Stimulated activated CD4-positive, alpha-beta T cell treated with anti-CD3 and anti-CD28 coated beads, Interleukin-1b, Interleukin-23, amount 100 ng/mL, for 24 hours (primary cell): ENCODE measurements around the gene ERO1A.
"Not testable (repeated sequence)": the region's sequence is repeated elsewhere in the genome, so short reads cannot be mapped to it uniquely, and the experiment has no call there.

ENCODE experiments used
- DNase-seq, 4 experiments: peaks; one replicate each; pipeline ENCODE4 v3.0.0-alpha.2; 2020; ENCODE audit warnings: low read depth in 4 of 4, low spot score in 1 of 4

Gene ERO1A, protein sequence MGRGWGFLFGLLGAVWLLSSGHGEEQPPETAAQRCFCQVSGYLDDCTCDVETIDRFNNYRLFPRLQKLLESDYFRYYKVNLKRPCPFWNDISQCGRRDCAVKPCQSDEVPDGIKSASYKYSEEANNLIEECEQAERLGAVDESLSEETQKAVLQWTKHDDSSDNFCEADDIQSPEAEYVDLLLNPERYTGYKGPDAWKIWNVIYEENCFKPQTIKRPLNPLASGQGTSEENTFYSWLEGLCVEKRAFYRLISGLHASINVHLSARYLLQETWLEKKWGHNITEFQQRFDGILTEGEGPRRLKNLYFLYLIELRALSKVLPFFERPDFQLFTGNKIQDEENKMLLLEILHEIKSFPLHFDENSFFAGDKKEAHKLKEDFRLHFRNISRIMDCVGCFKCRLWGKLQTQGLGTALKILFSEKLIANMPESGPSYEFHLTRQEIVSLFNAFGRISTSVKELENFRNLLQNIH

DNA sequence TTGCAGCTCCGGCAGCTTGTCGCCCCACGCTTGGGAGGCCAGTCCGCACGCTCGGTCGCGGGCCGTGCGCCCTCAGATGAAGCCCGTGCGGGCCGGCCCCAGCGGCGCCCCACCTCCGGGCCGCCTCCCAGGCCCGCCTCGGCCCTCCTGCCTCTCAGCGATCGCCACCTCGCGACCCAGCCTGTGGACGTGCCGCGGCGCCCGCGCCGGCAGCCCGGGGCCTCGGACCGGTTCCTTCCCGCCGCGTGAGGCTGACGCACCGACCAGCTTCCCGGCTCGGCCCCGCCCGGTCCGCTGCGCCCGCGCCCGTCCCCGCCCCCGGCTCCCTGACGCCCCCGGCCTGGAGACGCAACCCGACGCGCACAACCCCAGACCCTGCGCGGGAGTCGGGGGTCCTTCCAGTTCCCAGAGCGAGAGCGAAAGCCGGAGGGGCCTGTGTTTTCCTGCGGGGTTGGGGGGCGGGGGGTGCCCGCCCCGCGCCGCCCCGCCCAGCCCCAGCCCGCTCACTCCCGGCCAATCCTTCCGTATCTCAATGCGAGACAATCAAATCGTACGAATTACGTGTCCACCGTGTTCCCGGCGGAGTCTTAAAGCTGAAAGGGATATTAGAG, at the start of gene ERO1A:
TSS of gene ERO1A (minus strand) at position 78 of the 611 bp plus-strand sequence. CDS start at position 1, 77 bp downstream.
- peak; percentile 26 to 72 (median 38) for DNase-seq

DNA sequence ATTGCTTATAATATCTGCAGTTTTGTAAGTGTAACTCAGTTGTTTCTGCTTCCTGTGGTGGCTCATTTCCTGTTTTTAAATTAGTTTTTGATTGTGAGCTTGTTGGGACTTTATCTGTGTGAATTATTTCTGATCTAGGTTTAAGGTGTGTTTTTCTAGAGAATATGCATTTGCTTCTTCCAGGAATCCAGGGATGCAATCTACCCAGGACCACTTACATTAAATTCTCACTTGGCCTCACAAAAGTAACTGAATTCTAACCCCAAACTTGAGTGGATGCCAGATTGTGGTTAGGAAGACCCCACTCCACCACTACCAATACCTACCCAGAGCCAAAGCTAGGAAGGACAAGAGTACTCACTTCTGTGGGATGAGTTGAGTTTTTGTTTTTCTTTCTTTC, 46.5 kb upstream of the ERO1A start:
- no peak for DNase-seq

DNA sequence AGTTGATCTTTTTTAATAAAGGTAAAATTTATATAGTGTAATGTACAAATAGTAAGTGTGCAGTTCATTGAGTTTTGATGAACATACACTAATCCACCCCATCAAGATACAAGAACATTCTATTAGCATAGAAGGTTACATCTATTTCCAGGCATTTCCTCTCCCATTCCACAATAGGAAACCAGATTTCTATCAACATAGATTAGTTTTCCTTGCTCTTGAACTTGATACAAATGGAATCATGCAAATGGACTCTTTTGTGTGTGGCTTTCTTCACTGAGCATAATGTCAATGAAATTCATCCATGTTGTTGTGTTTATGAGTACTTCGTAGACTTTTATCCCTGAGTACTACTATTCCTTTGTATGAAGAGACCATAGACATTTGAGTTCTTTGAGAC, 45.4 kb upstream of the ERO1A start:
- no peak for DNase-seq

DNA sequence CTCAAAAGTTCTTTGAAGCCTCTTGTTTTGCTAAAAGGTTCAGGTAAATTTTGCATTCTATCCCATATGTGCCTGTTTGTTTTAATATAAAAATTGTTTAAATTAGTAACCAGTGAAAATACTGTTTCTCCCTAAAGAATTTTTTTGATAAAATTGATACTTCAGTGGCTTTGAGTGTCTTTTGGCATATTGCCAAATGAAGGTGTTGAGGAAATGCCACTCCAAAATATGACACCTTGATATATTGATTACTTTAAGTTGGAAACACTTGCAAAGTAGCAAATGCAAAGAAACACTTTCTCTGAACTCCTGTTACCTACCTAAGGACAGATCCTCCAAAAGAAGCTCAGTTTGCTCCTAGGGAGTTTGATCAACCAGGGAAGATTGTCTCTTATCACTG, 43.1 kb upstream of the ERO1A start:
- no peak for DNase-seq

DNA sequence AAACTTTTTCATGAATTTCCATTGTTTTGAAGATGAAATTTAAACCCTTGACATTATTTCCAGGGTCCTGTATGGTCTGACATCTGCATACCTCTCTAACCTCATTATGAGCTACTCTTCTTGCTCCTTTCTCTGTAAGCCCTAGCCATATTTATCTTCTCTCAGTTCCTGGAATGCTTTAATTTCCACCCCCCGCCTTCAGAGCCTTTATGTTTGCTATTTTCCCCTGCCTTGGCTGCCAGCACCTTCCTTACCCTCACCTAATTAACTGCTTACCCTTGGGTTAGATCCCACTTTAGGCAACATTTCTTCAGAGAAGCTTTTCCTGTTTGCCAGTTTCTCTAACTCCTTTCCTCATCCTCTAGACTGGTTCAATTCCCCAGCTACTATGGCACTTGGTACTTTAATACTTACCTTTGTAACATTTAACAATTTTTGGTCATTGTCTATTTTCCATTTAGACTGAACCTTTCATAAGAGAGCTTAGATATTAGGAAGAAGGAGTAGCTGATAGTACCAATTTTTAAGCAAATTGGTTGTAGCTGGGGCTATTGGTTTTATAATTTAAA, 40.6 kb upstream of the ERO1A start:
- DNase-seq, result no peak

DNA sequence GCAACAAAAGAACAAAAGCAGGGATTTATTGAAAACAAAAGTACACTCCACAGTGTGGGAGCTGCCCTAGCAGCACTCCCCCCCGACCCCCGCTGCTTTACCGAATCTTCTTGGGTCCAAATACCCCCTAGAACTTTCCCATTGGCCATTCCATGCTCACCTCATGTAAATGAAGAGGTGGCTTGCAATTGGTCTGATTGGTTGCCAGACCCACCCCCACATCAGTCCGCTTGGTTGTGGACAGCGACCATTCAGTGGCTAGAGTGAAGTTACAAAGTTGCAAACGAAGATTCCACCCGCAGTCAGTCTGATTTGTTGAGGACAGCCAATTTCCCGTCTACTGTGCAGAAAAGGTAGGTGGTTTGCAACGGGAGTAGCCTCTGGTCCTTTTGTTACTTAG, 38.5 kb upstream of the ERO1A start:
- no peak for DNase-seq

GRCh38 chr14:52730709-52731111, 35.4 kb upstream of the ERO1A start:
- no peak for DNase-seq

GRCh38 chr14:52729925-52730708, 34.8 kb upstream of the ERO1A start, which contains the start of gene STYX:
STYX (plus strand) TSS chr14:52730166; CDS start chr14:52730475, 309 bp downstream.
- DNase-seq, result peak; percentile 95 to 99 (median 97)

- DNase-seq, result no peak
These were observed 34.2 kb upstream of the ERO1A start for GRCh38 chr14:52729585-52729924.

DNA sequence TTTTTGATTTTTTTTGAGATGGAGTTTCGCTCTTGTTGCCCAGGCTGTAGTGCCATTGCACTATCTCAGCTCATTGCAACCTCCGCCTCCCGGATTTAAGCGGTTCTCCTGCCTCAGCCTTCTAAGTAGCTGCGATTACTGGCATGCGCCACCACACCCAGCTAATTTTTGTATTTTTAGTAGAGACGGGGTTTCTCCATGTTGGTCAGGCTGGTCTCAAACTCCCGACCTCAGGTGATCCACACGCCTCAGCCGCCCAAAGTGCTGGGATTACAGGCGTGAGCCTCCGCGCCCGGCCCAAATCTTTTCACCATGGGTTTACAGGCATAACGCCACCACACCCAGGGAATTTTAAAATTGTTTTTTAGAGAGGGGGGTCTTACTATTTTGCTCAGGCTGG, 33.7 kb upstream of the ERO1A start:
- DNase-seq, result not testable (repeated sequence)

- not testable (repeated sequence) for DNase-seq
These were observed 32.2 kb upstream of the ERO1A start for GRCh38 chr14:52727509-52727908.

GRCh38 chr14:52724360-52724644, 28.9 kb upstream of the ERO1A start:
- DNase-seq, result no peak

DNA sequence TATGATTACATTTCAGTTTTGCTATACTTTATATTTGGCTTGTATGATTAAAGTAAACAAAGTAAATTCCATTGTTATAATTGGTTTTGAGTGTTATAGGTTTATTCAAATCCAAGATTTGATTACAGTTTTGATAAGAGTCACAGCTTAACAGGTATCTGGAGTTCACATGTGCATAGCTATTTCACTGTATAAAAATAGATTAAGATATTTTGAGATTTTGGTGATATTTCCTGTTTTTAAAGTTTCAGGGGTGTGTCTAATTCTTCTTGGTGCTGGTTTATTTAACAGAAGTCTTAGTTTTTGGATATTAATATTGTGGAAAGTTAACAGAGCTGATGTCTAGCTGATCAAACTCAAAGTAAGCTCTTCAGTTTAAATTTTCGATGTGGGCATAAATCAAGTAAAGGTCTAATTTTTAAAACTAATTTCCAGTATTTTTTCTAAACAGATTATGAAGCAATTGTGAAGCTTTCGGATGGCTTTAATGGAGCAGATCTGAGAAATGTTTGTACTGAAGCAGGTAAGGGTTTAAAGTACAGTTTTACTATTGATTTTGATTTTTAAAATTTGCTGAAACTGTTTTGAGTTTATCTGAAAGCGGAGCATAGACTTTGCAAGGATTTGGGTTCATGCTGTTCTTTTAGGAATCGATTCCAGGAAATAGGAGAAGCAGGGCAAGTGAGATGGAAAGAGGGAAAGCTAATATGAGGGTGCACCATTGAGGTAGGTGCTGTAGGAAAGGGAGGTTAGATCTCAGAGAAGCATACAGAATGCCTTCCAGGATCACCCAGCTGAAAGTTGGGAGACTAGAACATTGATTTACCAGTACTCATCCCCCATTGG, 28.4 kb upstream of the ERO1A start:
- DNase-seq, result no peak

GRCh38 chr14:52716155-52716554, 20.8 kb upstream of the ERO1A start:
- DNase-seq, result no peak

DNA sequence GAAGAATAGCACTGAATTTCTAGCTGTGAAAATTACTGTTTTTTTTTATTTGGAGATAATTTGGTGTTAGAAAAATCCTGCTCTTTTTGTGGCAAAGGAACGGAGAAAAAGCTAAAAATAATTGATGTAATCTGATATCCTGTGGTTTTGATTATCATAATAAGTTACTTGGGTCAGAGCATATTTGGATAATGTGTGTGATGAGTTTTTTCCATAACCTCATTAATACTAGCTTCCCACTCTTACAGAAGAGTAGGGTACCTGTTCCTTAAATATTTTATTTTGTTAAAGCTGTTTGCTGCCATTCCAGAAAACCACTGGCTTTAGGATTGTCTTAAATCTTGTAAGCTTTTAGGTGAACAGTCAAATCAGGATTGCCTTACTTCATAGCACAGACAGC, 16.3 kb upstream of the ERO1A start:
- no peak for DNase-seq

GRCh38 chr14:52706724-52707706, 11.7 kb upstream of the ERO1A start, which contains the start of gene PSMC6:
PSMC6 (plus strand) TSS chr14:52707200; CDS start chr14:52707220, 20 bp downstream.
- DNase-seq, result peak; percentile 93 to 95 (median 94)

DNA sequence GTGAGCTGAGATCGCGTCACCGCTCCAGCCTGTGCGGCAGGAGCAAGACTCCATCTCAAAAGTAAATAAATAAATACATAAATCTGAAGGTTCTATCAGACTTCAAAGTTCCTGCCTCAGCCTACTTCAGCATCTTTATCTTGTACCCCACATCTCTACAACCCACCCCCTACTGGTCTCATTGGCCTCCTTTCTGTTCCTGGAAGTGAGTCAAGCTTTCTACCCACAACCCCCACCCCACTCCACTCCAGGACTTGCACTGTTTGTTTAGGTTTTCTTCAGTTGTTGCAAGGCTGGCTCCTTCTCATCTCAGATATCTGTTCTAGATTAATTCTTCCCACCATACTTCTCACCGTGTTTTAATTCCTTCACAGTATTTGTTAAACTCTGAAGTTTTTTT, 10.9 kb upstream of the ERO1A start:
- peak in 1 of 4 experiments; percentile 36 for DNase-seq

- DNase-seq, result no peak
These were observed 8.3 kb upstream of the ERO1A start for GRCh38 chr14:52703664-52704063.

DNA sequence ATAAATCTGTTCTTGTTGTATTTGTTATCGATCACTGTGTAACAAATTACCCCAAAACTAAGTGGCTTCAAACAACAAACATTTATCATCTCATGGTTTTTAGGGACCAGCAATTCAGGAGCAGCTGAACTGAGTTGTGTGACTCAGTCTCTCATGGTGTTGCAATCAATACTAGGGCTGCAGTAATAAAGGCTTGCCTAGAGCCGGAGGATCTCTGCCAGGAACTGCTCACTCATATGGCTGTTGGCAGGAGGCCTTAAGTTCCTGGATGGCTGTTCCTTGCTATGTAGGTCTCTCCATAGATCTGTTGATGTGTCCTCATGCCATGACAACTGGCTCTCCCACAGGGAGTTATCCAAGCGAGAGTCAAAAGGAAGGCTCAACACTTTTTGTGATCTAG, 7.9 kb upstream of the ERO1A start:
- DNase-seq, result no peak
